A549 (cell line): Measurements from ENCODE around the gene LSR.
"Not testable (repeated sequence)": the region's sequence is repeated elsewhere in the genome, so short reads cannot be mapped to it uniquely, and the experiment has no call there.

ENCODE experiments used
- BHLHE40 ChIP-seq: IDR thresholded peaks from 2 replicates; pipeline ENCODE4 v1.6.1; 2012; ENCODE audit warnings: low read depth, low read length, inconsistent platforms
- CTCF ChIP-seq: fragments of >200 bp; sonication (Bioruptor Twin); formaldehyde crosslinking; IDR thresholded peaks from 3 replicates; pipeline ENCODE4 v1.5.1; 2016
- E2F6 ChIP-seq: IDR thresholded peaks from 2 replicates; pipeline ENCODE4 v1.6.1; 2012; ENCODE audit warnings: low read depth, borderline replicate concordance
- EP300 ChIP-seq, 2 experiments: fragments of >200 bp; sonication (Bioruptor Twin); formaldehyde crosslinking; IDR thresholded peaks; 2 replicates in 1 of 2; 3 replicates in 1 of 2; pipeline ENCODE4 v1.6.1; 2016 to 2017
- ESRRA ChIP-seq: fragments of 150-350 bp; IDR thresholded peaks from 2 replicates; pipeline ENCODE4 v1.6.1; 2014; ENCODE audit warnings: mild to moderate bottlenecking, low read length, borderline replicate concordance
- POLR2A ChIP-seq: IDR thresholded peaks from 2 replicates; pipeline ENCODE4 v1.6.1; 2012; ENCODE audit warnings: mild to moderate bottlenecking, low read length
- RFX5 ChIP-seq: fragments of 450-650 bp; IDR thresholded peaks from 2 replicates; pipeline ENCODE4 v1.7.1; 2014; ENCODE audit warnings: antibody characterized with exemption, mild to moderate bottlenecking, moderate library complexity
- TP53 ChIP-seq: fragments of 250-450 bp; sonication (Bioruptor Pico); IDR thresholded peaks from 2 replicates; pipeline ENCODE4 v1.5.0; 2021; ENCODE audit warnings: mild to moderate bottlenecking, moderate library complexity
- ZFP36 ChIP-seq: fragments of 450-650 bp; IDR thresholded peaks from 2 replicates; pipeline ENCODE4 v1.6.1; 2014; ENCODE audit warnings: borderline replicate concordance; ENCODE audit not compliant: partially characterized antibody
- TF ChIP-seq, protein P1 (sequence below): fragments of 200-600 bp; sonication (generic); IDR thresholded peaks from 2 replicates; pipeline ENCODE4 v1.6.1; 2016; ENCODE audit warnings: antibody characterized with exemption, mild to moderate bottlenecking, moderate library complexity
- TF ChIP-seq, protein P2 (sequence below): fragments of 150-350 bp; IDR thresholded peaks from 2 replicates; pipeline ENCODE4 v1.6.1; 2014; ENCODE audit warnings: low read depth, mild to moderate bottlenecking, low read length

- not testable (repeated sequence) for TF ChIP-seq CTCF; POLR2A; RFX5; BHLHE40; EP300 (IDR thresholded peaks at IDR 0.05); E2F6; ZFP36; ESRRA; TP53
- TF ChIP-seq, protein P1, sequence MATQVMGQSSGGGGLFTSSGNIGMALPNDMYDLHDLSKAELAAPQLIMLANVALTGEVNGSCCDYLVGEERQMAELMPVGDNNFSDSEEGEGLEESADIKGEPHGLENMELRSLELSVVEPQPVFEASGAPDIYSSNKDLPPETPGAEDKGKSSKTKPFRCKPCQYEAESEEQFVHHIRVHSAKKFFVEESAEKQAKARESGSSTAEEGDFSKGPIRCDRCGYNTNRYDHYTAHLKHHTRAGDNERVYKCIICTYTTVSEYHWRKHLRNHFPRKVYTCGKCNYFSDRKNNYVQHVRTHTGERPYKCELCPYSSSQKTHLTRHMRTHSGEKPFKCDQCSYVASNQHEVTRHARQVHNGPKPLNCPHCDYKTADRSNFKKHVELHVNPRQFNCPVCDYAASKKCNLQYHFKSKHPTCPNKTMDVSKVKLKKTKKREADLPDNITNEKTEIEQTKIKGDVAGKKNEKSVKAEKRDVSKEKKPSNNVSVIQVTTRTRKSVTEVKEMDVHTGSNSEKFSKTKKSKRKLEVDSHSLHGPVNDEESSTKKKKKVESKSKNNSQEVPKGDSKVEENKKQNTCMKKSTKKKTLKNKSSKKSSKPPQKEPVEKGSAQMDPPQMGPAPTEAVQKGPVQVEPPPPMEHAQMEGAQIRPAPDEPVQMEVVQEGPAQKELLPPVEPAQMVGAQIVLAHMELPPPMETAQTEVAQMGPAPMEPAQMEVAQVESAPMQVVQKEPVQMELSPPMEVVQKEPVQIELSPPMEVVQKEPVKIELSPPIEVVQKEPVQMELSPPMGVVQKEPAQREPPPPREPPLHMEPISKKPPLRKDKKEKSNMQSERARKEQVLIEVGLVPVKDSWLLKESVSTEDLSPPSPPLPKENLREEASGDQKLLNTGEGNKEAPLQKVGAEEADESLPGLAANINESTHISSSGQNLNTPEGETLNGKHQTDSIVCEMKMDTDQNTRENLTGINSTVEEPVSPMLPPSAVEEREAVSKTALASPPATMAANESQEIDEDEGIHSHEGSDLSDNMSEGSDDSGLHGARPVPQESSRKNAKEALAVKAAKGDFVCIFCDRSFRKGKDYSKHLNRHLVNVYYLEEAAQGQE, result not testable (repeated sequence)
- TF ChIP-seq, protein P2, sequence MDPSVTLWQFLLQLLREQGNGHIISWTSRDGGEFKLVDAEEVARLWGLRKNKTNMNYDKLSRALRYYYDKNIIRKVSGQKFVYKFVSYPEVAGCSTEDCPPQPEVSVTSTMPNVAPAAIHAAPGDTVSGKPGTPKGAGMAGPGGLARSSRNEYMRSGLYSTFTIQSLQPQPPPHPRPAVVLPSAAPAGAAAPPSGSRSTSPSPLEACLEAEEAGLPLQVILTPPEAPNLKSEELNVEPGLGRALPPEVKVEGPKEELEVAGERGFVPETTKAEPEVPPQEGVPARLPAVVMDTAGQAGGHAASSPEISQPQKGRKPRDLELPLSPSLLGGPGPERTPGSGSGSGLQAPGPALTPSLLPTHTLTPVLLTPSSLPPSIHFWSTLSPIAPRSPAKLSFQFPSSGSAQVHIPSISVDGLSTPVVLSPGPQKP, result not testable (repeated sequence)
Measured at GRCh38 chr19:35239597-35239996, 9.2 kb upstream of the LSR start.
